Suprapubic skin (tissue), 4 donors: ENCODE data around the gene NEK6. TPM values are rescaled to one million over a fixed set of nuclear protein-coding genes. Genes with fewer than 3 reads are reported as not detected.

ENCODE experiments used
- DNase-seq, 2 donors: peaks; one replicate each; pipeline ENCODE4 v3.0.0-alpha.2; 2019; ENCODE audit warnings: low spot score in 2 of 2
- H3K27ac ChIP-seq: fragments of 200-600 bp; sonication (generic); one replicate; pipeline ENCODE4 v1.5.1; 2019
- H3K27me3 ChIP-seq: fragments of 200-600 bp; sonication (generic); one replicate; pipeline ENCODE4 v1.5.1; 2019
- H3K36me3 ChIP-seq: fragments of 200-600 bp; sonication (generic); one replicate; pipeline ENCODE4 v1.5.1; 2019
- H3K4me1 ChIP-seq: fragments of 200-600 bp; sonication (generic); one replicate; pipeline ENCODE4 v1.5.1; 2019
- H3K4me3 ChIP-seq: fragments of 200-600 bp; sonication (generic); one replicate; pipeline ENCODE4 v1.5.1; 2019; ENCODE audit warnings: mild to moderate bottlenecking
- H3K9me3 ChIP-seq: fragments of 200-600 bp; sonication (generic); one replicate; pipeline ENCODE4 v1.5.1; 2019
- CTCF ChIP-seq, 2 donors: fragments of 200-600 bp in 1 of 2; fragments of 450-650 bp in 1 of 2; sonication (generic) in 1 of 2; IDR thresholded peaks; one replicate each; pipeline ENCODE4 v1.5.1; 2016 to 2019; ENCODE audit warnings: antibody characterized with exemption in 2 of 2, mild to moderate bottlenecking in 1 of 2, moderate library complexity in 1 of 2
- EP300 ChIP-seq: sonication (generic); formaldehyde crosslinking; IDR thresholded peaks from one replicate; pipeline ENCODE4 v1.6.1; 2017; ENCODE audit warnings: antibody characterized with exemption
- POLR2A ChIP-seq, 2 donors: fragments of 450-650 bp; IDR thresholded peaks; one replicate each; pipeline ENCODE4 v1.6.1; 2017; ENCODE audit warnings: antibody characterized with exemption in 2 of 2, mild to moderate bottlenecking in 2 of 2, moderate library complexity in 2 of 2
- POLR2AphosphoS5 ChIP-seq, 3 donors: sonication (generic); formaldehyde crosslinking; IDR thresholded peaks; one replicate each; pipeline ENCODE4 v1.6.1; 2017; ENCODE audit warnings: antibody characterized with exemption in 3 of 3
- WGBS: methylation state at CpG from one replicate; pipeline ENCODE4 v1.1.5; 2018; 5-methylcytosine and 5-hydroxymethylcytosine counted together
- total RNA-seq, 4 donors: library from RNA; depleted of rRNA; stranded (reverse); fragments of >200 nt; gene quantifications; one replicate each; pipeline ENCODE4 v1.1.0, GENCODE V29; 2016

NEK6 gene
- total RNA-seq, 4 donors from 2014 or later: 5.4 to 17.5 (median 10.6) TPM

- 83% methylated on average over 13 of the region's 13 CpGs for WGBS
- no peaks in the 10 kb centered on the region for H3K4me1 ChIP-seq
- no peak for TF ChIP-seq CTCF (IDR thresholded peaks at IDR 0.05)
- no peak for TF ChIP-seq EP300
- TF ChIP-seq POLR2AphosphoS5 (IDR thresholded peaks at IDR 0.05): no peak
- no peak for TF ChIP-seq POLR2A (IDR thresholded peaks at IDR 0.05)
- no peak for DNase-seq
- H3K27me3 ChIP-seq: no peaks in the 10 kb centered on the region
- no peak overlapping the region for H3K4me3 ChIP-seq
- no peaks in the 10 kb centered on the region for H3K9me3 ChIP-seq
- H3K36me3 ChIP-seq: peaks cover 41% of the 10 kb centered on the region
- no peak overlapping the region for H3K27ac ChIP-seq
Measured at GRCh38 chr9:124306098-124306735, 48.5 kb downstream of the NEK6 start.

GRCh38 chr9:124307379-124308030 is 49.8 kb downstream of the NEK6 start:
- DNase-seq: no peak
- no peak overlapping the region for H3K4me3 ChIP-seq
- H3K4me1 ChIP-seq: no peaks in the 10 kb centered on the region
- no peak overlapping the region for H3K27ac ChIP-seq
- no peak for TF ChIP-seq POLR2A (IDR thresholded peaks at IDR 0.05)
- no peak for TF ChIP-seq POLR2AphosphoS5 (IDR thresholded peaks at IDR 0.05)
- no peak for TF ChIP-seq EP300
- no peak for TF ChIP-seq CTCF (IDR thresholded peaks at IDR 0.05)
- WGBS: 89% methylated on average over 11 of the region's 24 CpGs
- H3K27me3 ChIP-seq: no peaks in the 10 kb centered on the region
- peaks cover 36% of the 10 kb centered on the region for H3K36me3 ChIP-seq
- H3K9me3 ChIP-seq: no peaks in the 10 kb centered on the region

GRCh38 chr9:124308606-124309491 is 51.1 kb downstream of the NEK6 start:
- Histone ChIP-seq H3K27me3 (no peaks in the 10 kb centered on the region), H3K36me3 (peaks cover 38% of the 10 kb centered on the region), H3K4me1 (no peaks in the 10 kb centered on the region), H3K9me3 (no peaks in the 10 kb centered on the region), H3K27ac (no peak overlapping the region), H3K4me3 (no peak overlapping the region)
- TF ChIP-seq CTCF (IDR thresholded peaks at IDR 0.05): no peak
- TF ChIP-seq POLR2A (IDR thresholded peaks at IDR 0.05): no peak
- WGBS: 97% methylated on average over 8 of the region's 21 CpGs
- DNase-seq: no peak

- TF ChIP-seq CTCF (IDR thresholded peaks at IDR 0.05): no peak
- no peak for TF ChIP-seq POLR2A (IDR thresholded peaks at IDR 0.05)
- TF ChIP-seq POLR2AphosphoS5 (IDR thresholded peaks at IDR 0.05): no peak
- no peak for TF ChIP-seq EP300
- Histone ChIP-seq H3K27ac (no peak overlapping the region), H3K9me3 (no peaks in the 10 kb centered on the region)
Measured at GRCh38 chr9:124309667-124310084, 51.9 kb downstream of the NEK6 start.

GRCh38 chr9:124311283-124311682 is 53.5 kb downstream of the NEK6 start:
- no peak overlapping the region for H3K27ac ChIP-seq
- peaks cover 53% of the 10 kb centered on the region for H3K36me3 ChIP-seq
- DNase-seq: no peak
- WGBS: 100% methylated on average over 3 of the region's 5 CpGs
- H3K27me3 ChIP-seq: no peaks in the 10 kb centered on the region
- H3K4me1 ChIP-seq: no peaks in the 10 kb centered on the region
- no peak overlapping the region for H3K4me3 ChIP-seq
- no peaks in the 10 kb centered on the region for H3K9me3 ChIP-seq
- TF ChIP-seq CTCF (IDR thresholded peaks at IDR 0.05) (no peak), POLR2A (IDR thresholded peaks at IDR 0.05) (no peak)

More at GRCh38 chr9:124309667-124310084, 51.9 kb downstream of the NEK6 start:
- no peak for DNase-seq
- Histone ChIP-seq H3K36me3 (peaks cover 40% of the 10 kb centered on the region), H3K4me1 (no peaks in the 10 kb centered on the region), H3K4me3 (no peak overlapping the region), H3K27me3 (no peaks in the 10 kb centered on the region)
- WGBS: 92% methylated on average over 13 of the region's 15 CpGs
